CD14-positive monocyte (primary cell): Measurements from ENCODE around the gene NLRP4. TPM values are rescaled to one million over a fixed set of nuclear protein-coding genes. Genes with fewer than 3 reads are reported as not detected.
A peak's percentile ranks its signal among the peaks of the same experiment; 100 is the strongest.

Experiments
- DNase-seq, 3 donors: peaks; one replicate each; pipeline ENCODE4 v3.0.0-alpha.2; 2011 to 2022
- H2AFZ ChIP-seq: 2 replicates; pipeline ENCODE4 v1.6.0; 2012; ENCODE audit warnings: mild to moderate bottlenecking, low read depth, low read length, inconsistent platforms; ENCODE audit not compliant: insufficient read depth, poor library complexity, severe bottlenecking
- H3K27ac ChIP-seq, 2 donors: 1 replicate in 1 of 2; 2 replicates in 1 of 2; pipeline ENCODE4 v1.5.1; 2012 to 2013; ENCODE audit warnings: low read length in 2 of 2, control low read depth in 1 of 2, inconsistent platforms in 1 of 2, low read depth in 1 of 2, mild to moderate bottlenecking in 1 of 2
- H3K27me3 ChIP-seq, 2 donors: one replicate each; pipeline versions ENCODE4 v1.6.0 to v1.6.1; 2011 to 2013; ENCODE audit warnings: low read length in 2 of 2; ENCODE audit not compliant: control insufficient read depth in 2 of 2, insufficient read depth in 2 of 2
- H3K36me3 ChIP-seq, 2 donors: replicated peaks in 1 of 2; 1 replicate in 1 of 2; 2 replicates in 1 of 2; pipeline versions ENCODE4 v1.5.1 to v1.6.1; 2012 to 2013; ENCODE audit warnings: low read length in 2 of 2, control low read depth in 1 of 2, inconsistent platforms in 1 of 2, mild to moderate bottlenecking in 1 of 2; ENCODE audit not compliant: insufficient read depth in 2 of 2, control insufficient read depth in 1 of 2
- H3K4me1 ChIP-seq, 2 donors: 1 replicate in 1 of 2; 2 replicates in 1 of 2; pipeline versions ENCODE4 v1.5.1 to v1.6.1; 2012 to 2013; ENCODE audit warnings: low read length in 2 of 2, control low read depth in 1 of 2, inconsistent platforms in 1 of 2, mild to moderate bottlenecking in 1 of 2, moderate library complexity in 1 of 2; ENCODE audit not compliant: insufficient read depth in 2 of 2, control insufficient read depth in 1 of 2
- H3K4me2 ChIP-seq: replicated peaks from 2 replicates; pipeline ENCODE3; 2012; ENCODE audit warnings: low read length, moderate library complexity, mild to moderate bottlenecking; ENCODE audit not compliant: poor library complexity, severe bottlenecking; ENCODE audit errors: extremely low read depth
- H3K4me3 ChIP-seq, 3 experiments: fragments of 200-600 bp in 1 of 3; sonication (generic) in 1 of 3; replicated peaks in 1 of 3; 1 replicate in 2 of 3; 2 replicates in 1 of 3; pipeline ENCODE4 v1.5.1; 2011 to 2013; ENCODE audit warnings: low read length in 3 of 3, mild to moderate bottlenecking in 3 of 3, control low read depth in 2 of 3, low read depth in 2 of 3, inconsistent platforms in 1 of 3, moderate library complexity in 1 of 3
- H3K79me2 ChIP-seq: 2 replicates; pipeline ENCODE4 v1.6.0; 2012; ENCODE audit warnings: mild to moderate bottlenecking, control low read depth, inconsistent platforms, low read length, moderate library complexity; ENCODE audit not compliant: insufficient read depth
- H3K9ac ChIP-seq: 2 replicates; pipeline ENCODE4 v1.6.0; 2017; ENCODE audit warnings: low read length, mild to moderate bottlenecking; ENCODE audit not compliant: insufficient read depth, poor library complexity, severe bottlenecking
- H3K9me3 ChIP-seq, 2 donors: replicated peaks in 1 of 2; 1 replicate in 1 of 2; 2 replicates in 1 of 2; pipeline versions ENCODE4 v1.5.1 to v1.6.1; 2012 to 2013; ENCODE audit warnings: low read length in 2 of 2, control low read depth in 1 of 2; ENCODE audit not compliant: control insufficient read depth in 1 of 2, insufficient read depth in 1 of 2
- H4K20me1 ChIP-seq: 2 replicates; pipeline ENCODE4 v1.6.0; 2012; ENCODE audit warnings: mild to moderate bottlenecking, low read length, control low read depth, moderate library complexity; ENCODE audit not compliant: insufficient read depth
- H3K27ac Mint-ChIP-seq, 7 donors: one replicate each; pipeline ENCODE4 v1.8.0; 2020; ENCODE audit warnings: mild to moderate bottlenecking in 7 of 7, mixed read lengths in 7 of 7, moderate library complexity in 6 of 7, inconsistent platforms in 2 of 7
- H3K27me3 Mint-ChIP-seq, 3 donors: one replicate each; pipeline ENCODE4 v1.8.0; 2021 to 2022; ENCODE audit warnings: low read depth in 3 of 3, mild to moderate bottlenecking in 3 of 3, mixed read lengths in 3 of 3, moderate library complexity in 3 of 3, inconsistent platforms in 1 of 3
- H3K36me3 Mint-ChIP-seq, 2 donors: one replicate each; pipeline ENCODE4 v1.8.0; 2020; ENCODE audit warnings: mixed read lengths in 2 of 2, inconsistent platforms in 1 of 2, mild to moderate bottlenecking in 1 of 2
- H3K4me1 Mint-ChIP-seq: one replicate; pipeline ENCODE4 v1.8.0; 2020; ENCODE audit warnings: mild to moderate bottlenecking, mixed read lengths
- H3K4me3 Mint-ChIP-seq, 2 donors: one replicate each; pipeline ENCODE4 v1.8.0; 2020; ENCODE audit warnings: mild to moderate bottlenecking in 2 of 2, mixed read lengths in 2 of 2, moderate library complexity in 1 of 2
- H3K9me3 Mint-ChIP-seq, 7 donors: one replicate each; pipeline ENCODE4 v1.8.0; 2020 to 2022; ENCODE audit warnings: mixed read lengths in 7 of 7, mild to moderate bottlenecking in 6 of 7, moderate library complexity in 6 of 7, inconsistent platforms in 2 of 7
- WGBS: methylation state at CpG from one replicate; pipeline ENCODE4 v1.1.5; 2013; ENCODE audit warnings: missing lambda C conversion rate; ENCODE audit not compliant: insufficient coverage; 5-methylcytosine and 5-hydroxymethylcytosine counted together
- intact Hi-C, 2 donors: fragments of 100-400 bp; cut with micrococcal nuclease; formaldehyde crosslinking; loops; one replicate each; pipeline versions ENCODE4 v1.15.0 to v1.15.1; 2023
- polyA plus RNA-seq, 3 donors: library from polyadenylated mRNA; depleted of rRNA in 1 of 3; unstranded in 2 of 3; stranded (reverse) in 1 of 3; fragments of 300-500 nt in 2 of 3; fragments of >200 nt in 1 of 3; fragmentation: Illumina TruSeq in 2 of 3; gene quantifications; 1 replicate in 2 of 3; 2 replicates in 1 of 3; pipeline ENCODE4 v1.2.3, GENCODE V29; 2012 to 2021
- TF ChIP-seq, protein P1 (sequence below): fragments of 200-600 bp; IDR thresholded peaks from one replicate; pipeline ENCODE4 v1.8.0; 2022; ENCODE audit warnings: antibody characterized with exemption, mild to moderate bottlenecking

The NLRP4 gene
- polyA plus RNA-seq, 3 donors: not detected

DNA sequence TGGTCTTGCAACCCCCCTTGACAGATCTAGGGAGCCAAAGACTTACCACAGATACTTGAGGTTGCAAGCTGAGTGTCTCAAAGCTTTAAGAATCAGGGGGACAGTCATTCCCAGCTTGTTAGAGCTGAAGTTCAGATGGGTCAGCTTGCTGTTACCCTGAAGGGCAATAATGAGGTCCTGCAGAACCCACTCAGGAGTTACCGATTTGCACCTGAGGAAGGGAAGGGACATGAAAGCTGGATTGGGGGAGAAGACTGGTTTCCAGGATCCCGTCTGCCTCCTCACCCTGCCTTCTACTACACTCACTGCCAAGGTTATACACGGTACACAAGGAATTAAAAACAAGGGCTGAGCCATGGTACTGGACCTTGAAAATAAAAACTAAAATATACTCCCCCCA lies 71.4 kb downstream of the NLRP4 start:
- intact Hi-C loops: no loop called here
- TF ChIP-seq, protein P1, sequence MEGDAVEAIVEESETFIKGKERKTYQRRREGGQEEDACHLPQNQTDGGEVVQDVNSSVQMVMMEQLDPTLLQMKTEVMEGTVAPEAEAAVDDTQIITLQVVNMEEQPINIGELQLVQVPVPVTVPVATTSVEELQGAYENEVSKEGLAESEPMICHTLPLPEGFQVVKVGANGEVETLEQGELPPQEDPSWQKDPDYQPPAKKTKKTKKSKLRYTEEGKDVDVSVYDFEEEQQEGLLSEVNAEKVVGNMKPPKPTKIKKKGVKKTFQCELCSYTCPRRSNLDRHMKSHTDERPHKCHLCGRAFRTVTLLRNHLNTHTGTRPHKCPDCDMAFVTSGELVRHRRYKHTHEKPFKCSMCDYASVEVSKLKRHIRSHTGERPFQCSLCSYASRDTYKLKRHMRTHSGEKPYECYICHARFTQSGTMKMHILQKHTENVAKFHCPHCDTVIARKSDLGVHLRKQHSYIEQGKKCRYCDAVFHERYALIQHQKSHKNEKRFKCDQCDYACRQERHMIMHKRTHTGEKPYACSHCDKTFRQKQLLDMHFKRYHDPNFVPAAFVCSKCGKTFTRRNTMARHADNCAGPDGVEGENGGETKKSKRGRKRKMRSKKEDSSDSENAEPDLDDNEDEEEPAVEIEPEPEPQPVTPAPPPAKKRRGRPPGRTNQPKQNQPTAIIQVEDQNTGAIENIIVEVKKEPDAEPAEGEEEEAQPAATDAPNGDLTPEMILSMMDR: no peak
- no peaks in the 10 kb centered on the region for H3K27me3 Mint-ChIP-seq

DNA sequence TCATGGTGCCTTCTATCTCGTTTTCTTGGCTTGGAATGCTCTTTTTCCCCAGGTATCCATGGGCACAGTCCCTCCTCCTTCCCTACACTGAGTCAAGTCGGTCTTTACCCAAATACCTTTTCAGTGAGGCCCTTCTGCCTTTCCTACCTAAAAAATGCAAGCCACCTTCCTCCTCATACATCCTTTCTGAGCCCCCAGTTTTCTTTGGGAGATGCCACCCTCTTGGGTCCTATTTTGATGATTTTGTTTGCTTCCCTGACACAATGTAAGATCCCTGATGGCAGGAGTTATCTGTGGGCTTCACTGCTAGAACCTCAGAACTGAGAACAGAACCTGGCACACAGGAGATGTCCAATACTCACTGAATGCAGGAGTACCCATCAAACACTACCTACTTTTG lies 73.5 kb downstream of the NLRP4 start:
- Mint-ChIP-seq H3K4me3 (no peak overlapping the region), H3K27ac (no peak overlapping the region), H3K4me1 (no peaks in the 10 kb centered on the region), H3K36me3 (no peaks in the 10 kb centered on the region), H3K27me3 (no peaks in the 10 kb centered on the region), H3K9me3 (peaks cover 11 to 69% (median 40%) of the 10 kb centered on the region in 7 donors)
- H3K4me2 ChIP-seq: no peak overlapping the region
- no peak overlapping the region for H2AFZ ChIP-seq
- 62% methylated on average over 2 of the region's 2 CpGs for WGBS
- H3K79me2 ChIP-seq: no peaks in the 10 kb centered on the region
- H3K27me3 ChIP-seq: no peaks in the 10 kb centered on the region
- H3K27ac ChIP-seq: no peak overlapping the region
- H3K4me3 ChIP-seq: no peak overlapping the region
- intact Hi-C loops: no loop called here
- no peaks in the 10 kb centered on the region for H4K20me1 ChIP-seq
- H3K4me1 ChIP-seq: no peaks in the 10 kb centered on the region
- peaks cover 42 to 72% of the 10 kb centered on the region in 2 donors for H3K9me3 ChIP-seq
- TF ChIP-seq, protein P1: no peak
- DNase-seq: no peak
- no peaks in the 10 kb centered on the region for H3K36me3 ChIP-seq
- no peak overlapping the region for H3K9ac ChIP-seq

More for the DNA sequence above, 71.4 kb downstream of the NLRP4 start:
- H3K4me3 Mint-ChIP-seq: no peak overlapping the region
- no peaks in the 10 kb centered on the region for H3K4me1 Mint-ChIP-seq
- Histone ChIP-seq H3K27ac (no peak overlapping the region), H3K4me3 (no peak overlapping the region), H3K79me2 (no peaks in the 10 kb centered on the region), H3K27me3 (no peaks in the 10 kb centered on the region), H3K9ac (no peak overlapping the region), H3K4me2 (no peak overlapping the region), H4K20me1 (no peaks in the 10 kb centered on the region), H3K36me3 (no peaks in the 10 kb centered on the region), H2AFZ (no peak overlapping the region), H3K4me1 (no peaks in the 10 kb centered on the region), H3K9me3 (peaks cover 42 to 70% of the 10 kb centered on the region in 2 donors)
- no peaks in the 10 kb centered on the region for H3K36me3 Mint-ChIP-seq
- H3K9me3 Mint-ChIP-seq: peaks cover 16 to 64% (median 45%) of the 10 kb centered on the region in 7 donors
- peak overlapping the region in 1 of 7 donors; percentile 15 for H3K27ac Mint-ChIP-seq
- DNase-seq: no peak
- no CpG with 5 or more reads among the region's 3 CpGs for WGBS
